DOHH2 (cell line): ENCODE results near the gene TREML2.

ENCODE experiments used
- EZH2phosphoT487 ChIP-seq: fragments of 200-600 bp; sonication (generic); IDR thresholded peaks from 2 replicates; pipeline ENCODE4 v1.6.1; 2017; ENCODE audit warnings: borderline replicate concordance, mild to moderate bottlenecking, antibody characterized with exemption, low read length, moderate library complexity, mixed read lengths
- TF ChIP-seq, protein P1 (sequence below): fragments of 200-600 bp; sonication (generic); IDR thresholded peaks from one replicate; pipeline ENCODE4 v1.5.1; 2014; ENCODE audit warnings: antibody characterized with exemption, mild to moderate bottlenecking, low read depth, low read length; ENCODE audit not compliant: poor library complexity, severe bottlenecking

DNA sequence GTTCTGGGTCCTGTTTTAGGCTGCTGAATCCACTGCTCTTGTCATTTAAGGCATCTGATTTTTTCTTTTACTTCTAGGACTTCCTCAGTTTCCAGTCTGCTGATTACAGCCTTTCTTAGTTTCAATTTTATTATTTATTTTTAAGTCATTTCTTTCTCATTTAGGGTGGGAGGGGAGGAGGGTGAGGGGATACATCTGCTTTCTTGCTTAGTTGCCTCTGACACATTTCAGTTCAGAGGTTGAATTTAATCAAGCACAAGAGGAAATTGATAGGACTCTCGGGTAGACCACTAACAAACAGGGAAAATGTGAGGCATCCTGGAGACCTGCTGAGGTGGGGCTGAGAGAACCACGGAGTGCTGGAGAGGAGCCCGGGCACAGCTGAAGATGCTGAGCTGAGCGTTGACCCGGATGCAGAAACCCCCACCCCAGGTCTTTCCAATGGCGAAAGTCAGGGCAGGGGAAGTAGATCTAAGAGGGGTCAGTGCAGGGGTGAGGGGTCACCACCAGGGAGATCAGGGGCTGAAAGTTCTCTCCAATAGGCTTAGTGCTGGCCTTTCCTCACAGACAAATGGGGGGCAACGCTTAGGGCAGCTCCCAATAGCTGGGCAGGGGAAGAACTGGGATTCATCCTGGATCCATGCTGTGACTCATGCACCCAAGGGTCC, 7.6 kb upstream of the TREML2 start:
- TF ChIP-seq, protein P1, sequence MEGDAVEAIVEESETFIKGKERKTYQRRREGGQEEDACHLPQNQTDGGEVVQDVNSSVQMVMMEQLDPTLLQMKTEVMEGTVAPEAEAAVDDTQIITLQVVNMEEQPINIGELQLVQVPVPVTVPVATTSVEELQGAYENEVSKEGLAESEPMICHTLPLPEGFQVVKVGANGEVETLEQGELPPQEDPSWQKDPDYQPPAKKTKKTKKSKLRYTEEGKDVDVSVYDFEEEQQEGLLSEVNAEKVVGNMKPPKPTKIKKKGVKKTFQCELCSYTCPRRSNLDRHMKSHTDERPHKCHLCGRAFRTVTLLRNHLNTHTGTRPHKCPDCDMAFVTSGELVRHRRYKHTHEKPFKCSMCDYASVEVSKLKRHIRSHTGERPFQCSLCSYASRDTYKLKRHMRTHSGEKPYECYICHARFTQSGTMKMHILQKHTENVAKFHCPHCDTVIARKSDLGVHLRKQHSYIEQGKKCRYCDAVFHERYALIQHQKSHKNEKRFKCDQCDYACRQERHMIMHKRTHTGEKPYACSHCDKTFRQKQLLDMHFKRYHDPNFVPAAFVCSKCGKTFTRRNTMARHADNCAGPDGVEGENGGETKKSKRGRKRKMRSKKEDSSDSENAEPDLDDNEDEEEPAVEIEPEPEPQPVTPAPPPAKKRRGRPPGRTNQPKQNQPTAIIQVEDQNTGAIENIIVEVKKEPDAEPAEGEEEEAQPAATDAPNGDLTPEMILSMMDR = no peak
- TF ChIP-seq EZH2phosphoT487 = no peak
